ENCODE data around the gene KIAA1755.
"Not testable (repeated sequence)": the region's sequence is repeated elsewhere in the genome, so short reads cannot be mapped to it uniquely, and the experiment has no call there.

KIAA1755 gene

GRCh38 chr20:38266426-38266825 lies 5.9 kb upstream of the KIAA1755 start:
- in situ Hi-C loops (cut with HindIII; ENCODE audit: low pct_unique_long_range_greater_than_20kb, low sequenced_read_pairs) = no loop called here
- no peak for DNase-seq (ENCODE audit: low read depth in 1 of 2, low spot score in 1 of 2)
- no peak for TF ChIP-seq JUND (IDR thresholded peaks at IDR 0.05; ENCODE audit: low read depth)

GRCh38 chr20:38262931-38263330 lies 2.4 kb upstream of the KIAA1755 start:
- no peak for DNase-seq (ENCODE audit: low read depth in 1 of 2, low spot score in 1 of 2)
- in situ Hi-C loops (cut with HindIII; ENCODE audit: low pct_unique_long_range_greater_than_20kb, low sequenced_read_pairs) = no loop called here
- TF ChIP-seq JUND (IDR thresholded peaks at IDR 0.05; ENCODE audit: low read depth) = no peak

GRCh38 chr20:38261054-38261390 lies 487 bp upstream of the KIAA1755 start:
- in situ Hi-C loops (cut with HindIII; ENCODE audit: low pct_unique_long_range_greater_than_20kb, low sequenced_read_pairs) = no loop called here
- TF ChIP-seq JUND (IDR thresholded peaks at IDR 0.05; ENCODE audit: low read depth) = no peak
- DNase-seq (ENCODE audit: low read depth in 1 of 2, low spot score in 1 of 2) = no peak

GRCh38 chr20:38260025-38260377 lies 534 bp downstream of the KIAA1755 start:
- TF ChIP-seq JUND (IDR thresholded peaks at IDR 0.05; ENCODE audit: low read depth) = no peak
- in situ Hi-C loops (cut with HindIII; ENCODE audit: low pct_unique_long_range_greater_than_20kb, low sequenced_read_pairs) = no loop called here
- no peak for DNase-seq (ENCODE audit: low read depth in 1 of 2, low spot score in 1 of 2)

- TF ChIP-seq JUND (IDR thresholded peaks at IDR 0.05; ENCODE audit: low read depth) = no peak
- DNase-seq (ENCODE audit: low read depth in 1 of 2, low spot score in 1 of 2) = no peak
- in situ Hi-C loops (cut with HindIII; ENCODE audit: low pct_unique_long_range_greater_than_20kb, low sequenced_read_pairs) = no loop called here
Observed at GRCh38 chr20:38258545-38259215, 1.9 kb downstream of the KIAA1755 start.

GRCh38 chr20:38256966-38257365 lies 3.6 kb downstream of the KIAA1755 start:
- in situ Hi-C loops (cut with HindIII; ENCODE audit: low pct_unique_long_range_greater_than_20kb, low sequenced_read_pairs) = no loop called here
- no peak for TF ChIP-seq JUND (IDR thresholded peaks at IDR 0.05; ENCODE audit: low read depth)

GRCh38 chr20:38256021-38256420 lies 4.5 kb downstream of the KIAA1755 start:
- TF ChIP-seq JUND (IDR thresholded peaks at IDR 0.05; ENCODE audit: low read depth) = no peak
- DNase-seq (ENCODE audit: low read depth in 1 of 2, low spot score in 1 of 2) = no peak
- in situ Hi-C loops (cut with HindIII; ENCODE audit: low pct_unique_long_range_greater_than_20kb, low sequenced_read_pairs) = no loop called here

More at GRCh38 chr20:38256966-38257365, 3.6 kb downstream of the KIAA1755 start:
- DNase-seq (ENCODE audit: low read depth in 1 of 2, low spot score in 1 of 2) = no peak

- in situ Hi-C loops (cut with HindIII; ENCODE audit: low pct_unique_long_range_greater_than_20kb, low sequenced_read_pairs) = no loop called here
- TF ChIP-seq JUND (IDR thresholded peaks at IDR 0.05; ENCODE audit: low read depth) = no peak
- no peak for DNase-seq (ENCODE audit: low read depth in 1 of 2, low spot score in 1 of 2)
Observed at GRCh38 chr20:38255393-38255792, 5.1 kb downstream of the KIAA1755 start.

- in situ Hi-C loops (cut with HindIII; ENCODE audit: low pct_unique_long_range_greater_than_20kb, low sequenced_read_pairs); DNase-seq (ENCODE audit: low read depth in 1 of 2, low spot score in 1 of 2): not testable (repeated sequence)
Observed at GRCh38 chr20:38254621-38255020, 5.9 kb downstream of the KIAA1755 start.

GRCh38 chr20:38253571-38253970 lies 7.0 kb downstream of the KIAA1755 start:
- in situ Hi-C loops (cut with HindIII; ENCODE audit: low pct_unique_long_range_greater_than_20kb, low sequenced_read_pairs) = no loop called here
- TF ChIP-seq JUND (IDR thresholded peaks at IDR 0.05; ENCODE audit: low read depth) = no peak
- no peak for DNase-seq (ENCODE audit: low read depth in 1 of 2, low spot score in 1 of 2)

GRCh38 chr20:38252292-38253288 lies 7.9 kb downstream of the KIAA1755 start:
- TF ChIP-seq JUND (IDR thresholded peaks at IDR 0.05; ENCODE audit: low read depth) = no peak
- in situ Hi-C loops (cut with HindIII; ENCODE audit: low pct_unique_long_range_greater_than_20kb, low sequenced_read_pairs) = no loop called here
- no peak for DNase-seq (ENCODE audit: low read depth in 1 of 2, low spot score in 1 of 2)

- DNase-seq (ENCODE audit: low read depth in 1 of 2, low spot score in 1 of 2); in situ Hi-C loops (cut with HindIII; ENCODE audit: low pct_unique_long_range_greater_than_20kb, low sequenced_read_pairs): not testable (repeated sequence)
Observed at GRCh38 chr20:38251441-38251840, 9.1 kb downstream of the KIAA1755 start.

GRCh38 chr20:38250609-38251008 lies 9.9 kb downstream of the KIAA1755 start:
- TF ChIP-seq JUND (IDR thresholded peaks at IDR 0.05; ENCODE audit: low read depth) = no peak
- in situ Hi-C loops (cut with HindIII; ENCODE audit: low pct_unique_long_range_greater_than_20kb, low sequenced_read_pairs) = no loop called here
- peak in 1 of 2 experiments; percentile 87 for DNase-seq (ENCODE audit: low read depth in 1 of 2, low spot score in 1 of 2)
